HepG2 (cell line): ENCODE data around the gene SURF2. TPM values are rescaled to one million over a fixed set of nuclear protein-coding genes. Genes with fewer than 3 reads are reported as not detected.

ENCODE experiments used
- ATAC-seq: fragments of 200-7000 bp; cut with Tn5 transposase; 3 replicates; pipeline ENCODE4 v1.9.1; 2020; ENCODE audit warnings: mild to moderate bottlenecking, moderate library complexity
- BruUV-seq: library from RNA; stranded (reverse); fragments of 400-500 nt; replicated peaks from 2 replicates; lab custom pipeline; 2021; lab: Mats Ljungman, UMichigan
- CTCF ChIA-PET: fragments of 300-600 bp; formaldehyde crosslinking; extraction: SDS; loops from one replicate; lab custom pipeline; 2021; ENCODE audit warnings: low total read pairs, inconsistent platforms, low intra/inter-chr PET ratio; lab: Yijun Ruan, JAX
- POLR2A ChIA-PET: fragments of 350-600 bp; sonication (Branson Sonifier 250); formaldehyde crosslinking; loops from one replicate; lab custom pipeline; 2020; ENCODE audit warnings: antibody characterized with exemption, inconsistent platforms; lab: Yijun Ruan, JAX
- DNase-seq: peaks from one replicate; pipeline ENCODE4 v3.0.0-alpha.2; 2015; ENCODE audit warnings: low spot score
- FAIRE-seq: peaks from 3 replicates; lab custom pipeline; 2011; peaks lifted over from hg19 to GRCh38; lab: Jason Lieb, UNC
- H2AFZ ChIP-seq: one replicate; pipeline ENCODE4 v1.6.1; 2011; ENCODE audit warnings: low read length, inconsistent platforms
- H3K27ac ChIP-seq: fragments of 300-600 bp; 3 replicates; pipeline ENCODE4 v1.8.0; 2011; ENCODE audit warnings: mixed run types, mild to moderate bottlenecking, mixed read lengths, low read length, inconsistent platforms; ENCODE audit not compliant: insufficient read depth; ENCODE audit errors: extremely low read length
- H3K27me3 ChIP-seq, 2 experiments: fragments of 200-600 bp in 1 of 2; 2 replicates in 1 of 2; 3 replicates in 1 of 2; pipeline versions ENCODE4 v1.6.0 to v1.8.0; 2011; ENCODE audit warnings: low read length in 2 of 2, mild to moderate bottlenecking in 2 of 2, moderate library complexity in 2 of 2, inconsistent platforms in 1 of 2; ENCODE audit not compliant: insufficient read depth in 2 of 2, control insufficient read depth in 1 of 2
- H3K36me3 ChIP-seq, 2 experiments: fragments of 200-600 bp in 1 of 2; replicated peaks in 1 of 2; 2 replicates in 1 of 2; 3 replicates in 1 of 2; pipeline versions ENCODE4 v1.5.1 to v1.8.0; 2011; ENCODE audit warnings: low read length in 2 of 2, inconsistent platforms in 1 of 2; ENCODE audit not compliant: insufficient read depth in 2 of 2, control insufficient read depth in 1 of 2
- H3K4me1 ChIP-seq: 2 replicates; pipeline ENCODE4 v1.5.1; 2012; ENCODE audit warnings: low read length, inconsistent platforms; ENCODE audit not compliant: insufficient read depth
- H3K4me2 ChIP-seq: 2 replicates; pipeline ENCODE4 v1.6.0; 2011; ENCODE audit warnings: low read depth, low read length, inconsistent platforms
- H3K4me3 ChIP-seq, 3 experiments: fragments of 200-600 bp in 1 of 3; sonication (generic), shearing (Covaris generic) in 1 of 3; replicated peaks in 1 of 3; 2 replicates each; pipeline ENCODE4 v1.5.1; 2011 to 2016; ENCODE audit warnings: low read length in 3 of 3, inconsistent platforms in 2 of 3, low read depth in 2 of 3, mild to moderate bottlenecking in 2 of 3, control low read depth in 1 of 3, mixed read lengths in 1 of 3; ENCODE audit not compliant: insufficient read depth in 1 of 3
- H3K79me2 ChIP-seq: one replicate; pipeline ENCODE4 v1.6.1; 2011; ENCODE audit warnings: low read length, inconsistent platforms; ENCODE audit not compliant: insufficient read depth
- H3K9ac ChIP-seq: 2 replicates; pipeline ENCODE4 v1.6.0; 2011; ENCODE audit warnings: mild to moderate bottlenecking, low read depth, low read length, inconsistent platforms; ENCODE audit not compliant: insufficient read depth
- H3K9me3 ChIP-seq: 2 replicates; pipeline ENCODE4 v1.5.1; 2012; ENCODE audit warnings: mild to moderate bottlenecking, low read length
- H4K20me1 ChIP-seq: 2 replicates; pipeline ENCODE4 v1.6.0; 2011; ENCODE audit warnings: inconsistent platforms, mild to moderate bottlenecking, low read length, moderate library complexity; ENCODE audit not compliant: insufficient read depth
- AFF4 ChIP-seq: sonication (generic); formaldehyde crosslinking; IDR thresholded peaks from 2 replicates; pipeline ENCODE4 v1.4.0; 2020; ENCODE audit warnings: missing genetic modification reagents
- CC2D1A ChIP-seq: sonication (generic); formaldehyde crosslinking; IDR thresholded peaks from 2 replicates; pipeline ENCODE4 v1.8.1; 2023; ENCODE audit warnings: mild to moderate bottlenecking, missing genetic modification reagents
- EHMT2 ChIP-seq: fragments of 200-600 bp; sonication (generic); IDR thresholded peaks from 2 replicates; pipeline ENCODE4 v1.7.0; 2017; ENCODE audit warnings: antibody characterized with exemption, low read depth, low read length, borderline replicate concordance
- ETS1 ChIP-seq: sonication (generic); formaldehyde crosslinking; IDR thresholded peaks from 2 replicates; pipeline ENCODE4 v1.4.0; 2020; ENCODE audit warnings: missing genetic modification reagents
- HDAC1 ChIP-seq: sonication (generic); formaldehyde crosslinking; IDR thresholded peaks from 2 replicates; pipeline ENCODE4 v1.5.1; 2020; ENCODE audit warnings: mild to moderate bottlenecking, missing genetic modification reagents
- HOXA9 ChIP-seq: sonication (generic); formaldehyde crosslinking; IDR thresholded peaks from 2 replicates; pipeline ENCODE4 v1.8.1; 2022; ENCODE audit warnings: missing genetic modification reagents, mild to moderate bottlenecking, moderate library complexity, borderline replicate concordance
- KDM5B ChIP-seq: sonication (generic); formaldehyde crosslinking; IDR thresholded peaks from 2 replicates; pipeline ENCODE4 v1.4.0; 2020; ENCODE audit warnings: missing genetic modification reagents, mild to moderate bottlenecking, borderline replicate concordance
- MATR3 ChIP-seq: sonication (generic); formaldehyde crosslinking; IDR thresholded peaks from 2 replicates; pipeline ENCODE4 v1.4.0; 2020; ENCODE audit warnings: missing genetic modification reagents
- TCF12 ChIP-seq, 2 experiments: fragments of 450-650 bp in 1 of 2; sonication (generic) in 1 of 2; formaldehyde crosslinking in 1 of 2; IDR thresholded peaks; 2 replicates each; pipeline versions ENCODE4 v1.6.1 to v1.8.0; 2017 to 2022; ENCODE audit warnings: antibody characterized with exemption in 1 of 2, mild to moderate bottlenecking in 1 of 2, missing genetic modification reagents in 1 of 2, moderate library complexity in 1 of 2
- ZBTB20 ChIP-seq: sonication (generic); formaldehyde crosslinking; IDR thresholded peaks from 2 replicates; pipeline ENCODE4 v1.8.1; 2023; ENCODE audit warnings: missing genetic modification reagents, low read depth, mild to moderate bottlenecking, borderline replicate concordance
- ZIK1 ChIP-seq: sonication (generic); formaldehyde crosslinking; IDR thresholded peaks from 2 replicates; pipeline ENCODE4 v1.5.0; 2020; ENCODE audit warnings: mild to moderate bottlenecking, low read depth, missing genetic modification reagents, borderline replicate concordance
- ZMYM4 ChIP-seq: sonication (generic); formaldehyde crosslinking; IDR thresholded peaks from 2 replicates; pipeline ENCODE4 v1.8.1; 2023; ENCODE audit warnings: mild to moderate bottlenecking, missing genetic modification reagents
- ZNF142 ChIP-seq: sonication (generic); formaldehyde crosslinking; IDR thresholded peaks from 2 replicates; pipeline ENCODE4 v1.4.0; 2020; ENCODE audit warnings: missing genetic modification reagents
- ZNF777 ChIP-seq: sonication (generic); formaldehyde crosslinking; IDR thresholded peaks from 2 replicates; pipeline ENCODE4 v1.4.0; 2020; ENCODE audit warnings: missing genetic modification reagents
- WGBS: methylation state at CpG from one replicate; pipeline ENCODE4 v1.1.6; 2017; ENCODE audit warnings: low lambda C conversion rate; 5-methylcytosine and 5-hydroxymethylcytosine counted together
- in situ Hi-C: cut with HindIII; loops from 2 replicates; pipeline ENCODE4 v1.10.0; 2017; ENCODE audit warnings: low pct_unique_long_range_greater_than_20kb; ENCODE audit not compliant: extremely low pct_ligation_motif_present
- intact Hi-C: fragments of 100-400 bp; cut with micrococcal nuclease; formaldehyde crosslinking; loops from one replicate; pipeline ENCODE4 v1.10.0; 2022; ENCODE audit not compliant: unreplicated experiment
- polyA plus RNA-seq, 8 experiments: library from polyadenylated mRNA; depleted of rRNA in 3 of 8; stranded (reverse) in 7 of 8; unstranded in 1 of 8; fragments of >200 nt; fragmentation: Illumina TruSeq in 4 of 8; extraction: Trizol in 4 of 8; gene quantifications; 2 replicates each; pipeline versions ENCODE4 v1.2.1 to v1.2.3, GENCODE V29; 2011 to 2016; ENCODE audit warnings: low read depth in 4 of 8, missing spikeins in 1 of 8, mixed read lengths in 1 of 8; ENCODE audit not compliant: insufficient read depth in 1 of 8
- total RNA-seq, 5 experiments: library from RNA; depleted of rRNA; stranded (reverse); fragments of >200 nt; fragmentation: Illumina TruSeq; extraction: Trizol; gene quantifications; 2 replicates each; pipeline ENCODE4 v1.2.3, GENCODE V29; 2016; ENCODE audit warnings: low read depth in 1 of 5

SURF2 gene
- total and polyA plus RNA-seq, 2 of the 13 experiments (the other 11 are each of a cell fraction or from before 2014, with no cell fraction given), result 6.3 to 13.6 TPM

- ChIA-PET POLR2A (no interaction called here), CTCF (no interaction called here)
- no peaks in the 10 kb centered on the region for H3K27me3 ChIP-seq
- 86% methylated on average over 5 of the region's 12 CpGs for WGBS
- no peak overlapping the region for H2AFZ ChIP-seq
- FAIRE-seq (no peak), DNase-seq (no peak), ATAC-seq (no peak)
- no peaks in the 10 kb centered on the region for H3K9me3 ChIP-seq
- intact Hi-C loops (no loop called here), in situ Hi-C loops (no loop called here)
- no peaks in the 10 kb centered on the region for H3K36me3 ChIP-seq
- H3K79me2 ChIP-seq, result no peaks in the 10 kb centered on the region
- peaks cover 85% of the 10 kb centered on the region for H3K4me1 ChIP-seq
- H3K4me2 ChIP-seq, result no peak overlapping the region
- no TSS peak for BruUV-seq
- H3K4me3 ChIP-seq, result no peak overlapping the region
- H3K9ac ChIP-seq, result no peak overlapping the region
- H4K20me1 ChIP-seq, result no peaks in the 10 kb centered on the region
- H3K27ac ChIP-seq, result no peak overlapping the region
- TF ChIP-seq ZBTB20 (CRISPR knock-in tag) (no peak), EHMT2 (no peak), ZNF777 (CRISPR knock-in tag) (no peak), KDM5B (CRISPR knock-in tag) (no peak), HDAC1 (no peak), ZMYM4 (CRISPR knock-in tag) (no peak), ZNF142 (CRISPR knock-in tag) (no peak), AFF4 (no peak), ZIK1 (CRISPR knock-in tag) (no peak), MATR3 (CRISPR knock-in tag) (no peak), CC2D1A (CRISPR knock-in tag) (no peak), HOXA9 (CRISPR knock-in tag) (no peak), TCF12 (IDR thresholded peaks at IDR 0.05) (no peak), TCF12 (CRISPR knock-in tag; IDR thresholded peaks at IDR 0.05) (no peak), ETS1 (CRISPR knock-in tag) (no peak)
Measured at GRCh38 chr9:133389025-133389557, 32.7 kb downstream of the SURF2 start.
